Femur (tissue), 1 donor: ENCODE measurements around the gene SPAG16.
"Not testable (repeated sequence)": the region's sequence is repeated elsewhere in the genome, so short reads cannot be mapped to it uniquely, and the experiment has no call there.

Experiments used
- DNase-seq: peaks from one replicate; pipeline ENCODE4 v3.0.0-alpha.2; 2017

The SPAG16 gene

DNA sequence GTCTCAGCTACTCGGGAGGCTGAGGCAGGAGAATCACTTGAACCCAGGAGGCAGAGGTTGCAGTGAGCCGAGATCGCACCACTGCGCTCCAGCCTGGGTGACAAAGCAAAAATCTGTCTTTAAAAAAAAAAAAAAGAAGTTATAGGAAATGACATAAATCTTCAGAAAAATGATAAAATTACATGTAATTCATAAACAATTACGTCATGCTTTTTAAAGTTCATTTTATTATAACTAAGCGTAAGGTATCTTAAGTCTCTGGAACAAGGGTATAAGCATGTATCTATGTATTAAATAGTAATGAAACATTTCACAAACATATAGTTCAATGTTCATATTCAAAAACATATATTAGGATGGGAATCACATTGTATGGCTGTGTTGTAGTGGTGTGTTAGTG lies 425.9 kb downstream of the SPAG16 start:
- no peak for DNase-seq

DNA sequence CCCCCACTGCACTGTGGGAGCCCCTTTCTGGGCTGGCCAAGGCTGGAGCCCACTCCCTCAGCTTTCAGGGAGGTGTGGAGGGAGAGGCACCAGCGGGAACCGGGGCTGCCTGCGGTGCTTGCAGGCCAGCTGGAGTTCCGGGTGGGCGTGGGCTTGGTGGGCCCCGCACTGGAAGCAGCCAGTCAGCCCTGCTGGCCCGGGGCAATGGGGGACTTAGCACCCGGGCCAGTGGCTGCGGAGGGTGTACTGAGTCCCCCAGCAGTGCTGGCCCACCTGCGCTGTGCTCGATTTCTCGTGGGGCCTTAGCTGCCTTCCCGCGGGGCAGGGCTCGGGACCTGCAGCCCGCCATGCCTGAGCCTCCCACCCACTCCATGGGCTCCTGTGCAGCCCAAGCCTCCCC lies 434.1 kb downstream of the SPAG16 start:
- not testable (repeated sequence) for DNase-seq

DNA sequence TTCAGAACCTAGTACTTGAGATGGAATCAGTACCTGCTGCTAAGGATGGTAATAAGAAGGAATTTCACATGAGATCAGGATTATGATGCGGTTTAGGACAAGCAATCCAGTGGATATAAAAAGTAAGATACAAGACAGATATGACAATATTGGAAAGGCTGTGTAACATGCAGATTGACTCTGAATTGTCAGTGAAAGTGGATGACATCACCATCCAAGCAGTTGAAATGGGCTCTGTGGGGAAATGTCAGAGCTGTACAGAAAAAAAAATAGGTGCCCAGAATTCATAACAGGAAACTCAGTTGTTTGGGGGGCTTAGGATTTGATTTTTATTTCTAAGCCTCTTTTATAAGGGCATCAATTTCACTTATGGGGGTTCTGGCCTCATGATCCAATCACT lies 438.3 kb downstream of the SPAG16 start:
- DNase-seq = no peak

DNA sequence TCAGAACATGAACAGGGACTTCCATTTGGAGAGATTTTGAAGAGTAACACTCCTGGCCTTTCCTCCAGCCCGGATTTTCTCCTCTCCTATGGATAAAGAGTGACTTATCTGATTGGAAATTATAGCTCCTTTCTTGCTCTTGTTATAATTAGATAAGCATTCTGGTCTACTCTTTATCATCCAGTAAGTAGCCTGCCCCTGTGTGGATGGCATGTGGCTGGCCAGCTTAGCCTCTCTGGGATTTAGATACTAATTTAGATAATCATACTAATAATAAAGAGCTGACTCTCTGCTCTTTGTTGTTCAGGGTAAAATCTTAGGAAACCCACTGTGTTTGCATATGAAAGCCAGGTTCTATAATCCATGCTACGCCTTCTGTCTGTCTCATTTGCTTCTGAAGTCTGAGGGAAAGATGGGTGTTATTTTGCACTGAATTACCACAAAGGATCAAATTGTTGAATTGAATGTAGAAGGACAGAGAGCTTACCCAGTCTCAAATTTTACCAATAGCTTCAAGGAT lies 438.8 kb downstream of the SPAG16 start:
- no peak for DNase-seq

DNA sequence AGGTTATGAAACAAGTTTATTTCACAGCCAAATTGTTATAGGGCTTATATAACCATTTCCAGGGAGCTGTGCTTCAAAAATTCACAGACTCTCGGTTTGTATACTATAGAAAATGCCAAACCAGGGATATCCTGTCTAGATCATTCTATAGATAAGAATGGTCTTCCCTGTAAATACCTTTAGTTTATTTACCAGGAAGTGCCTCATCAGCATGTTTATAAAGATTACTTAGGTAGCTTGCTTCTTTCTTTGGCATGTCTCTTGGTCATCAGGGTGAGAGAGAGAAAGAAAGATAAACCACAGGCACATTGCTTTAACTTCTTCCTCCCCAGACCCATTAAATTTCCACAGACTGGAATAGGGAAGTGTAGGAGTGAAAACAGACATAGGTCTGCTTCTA lies 439.4 kb downstream of the SPAG16 start:
- no peak for DNase-seq

DNA sequence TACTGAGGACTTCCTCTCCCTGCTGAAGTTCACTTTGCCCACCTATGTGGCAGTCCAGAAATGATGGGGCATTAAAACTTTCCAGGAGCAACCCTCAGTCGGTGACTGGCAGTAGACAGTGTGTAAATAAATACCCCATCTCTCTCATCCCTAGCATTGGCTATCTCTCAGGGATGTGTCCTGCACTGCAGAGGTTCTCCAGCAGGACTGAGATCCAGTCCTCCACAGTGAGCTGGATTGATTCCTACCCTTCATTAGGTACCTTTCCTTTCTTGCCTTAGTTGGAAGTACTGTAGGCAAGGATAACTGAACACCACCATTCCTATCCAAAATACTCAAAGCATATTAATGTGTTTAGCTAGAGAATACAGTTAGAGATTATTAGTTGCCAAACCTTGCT lies 441.8 kb downstream of the SPAG16 start:
- no peak for DNase-seq

DNA sequence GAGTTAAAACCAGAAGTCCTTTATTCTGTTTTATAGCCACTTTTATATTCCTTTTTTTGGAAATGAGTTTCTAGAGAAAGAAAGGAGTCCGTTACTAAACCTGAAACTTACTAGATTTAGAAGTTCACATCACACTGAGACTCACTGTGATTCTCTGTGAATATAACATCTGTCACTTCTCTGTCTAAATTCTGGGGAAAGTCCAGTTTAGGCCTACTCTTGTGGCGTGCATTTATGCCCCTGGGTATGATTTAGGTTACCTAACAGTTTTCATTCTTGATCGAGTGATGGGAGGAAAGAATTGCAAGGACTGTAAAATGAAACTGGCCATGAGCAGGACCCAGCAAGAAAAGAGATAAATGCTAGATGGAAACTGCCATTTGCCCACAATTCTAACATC lies 449.6 kb downstream of the SPAG16 start:
- DNase-seq = no peak

DNA sequence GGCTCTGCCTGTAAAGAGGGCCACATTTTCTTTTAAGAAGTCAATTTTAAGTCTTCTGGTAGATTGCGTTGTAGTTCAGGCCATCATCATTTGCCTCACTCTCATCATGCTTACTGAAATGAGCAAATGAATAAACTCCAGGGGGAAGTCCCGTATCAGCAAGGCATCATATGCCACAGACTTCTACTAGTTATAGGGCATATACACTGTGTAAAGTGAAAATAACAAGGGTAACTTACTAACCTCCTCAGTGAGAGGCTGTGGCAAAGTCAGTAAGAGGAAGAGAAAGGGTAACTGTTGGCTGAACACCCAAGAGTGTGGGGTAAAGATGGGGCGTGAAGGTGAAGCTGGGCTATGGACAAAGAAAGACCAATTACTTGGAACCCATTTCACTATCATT lies 456.2 kb downstream of the SPAG16 start:
- no peak for DNase-seq

DNA sequence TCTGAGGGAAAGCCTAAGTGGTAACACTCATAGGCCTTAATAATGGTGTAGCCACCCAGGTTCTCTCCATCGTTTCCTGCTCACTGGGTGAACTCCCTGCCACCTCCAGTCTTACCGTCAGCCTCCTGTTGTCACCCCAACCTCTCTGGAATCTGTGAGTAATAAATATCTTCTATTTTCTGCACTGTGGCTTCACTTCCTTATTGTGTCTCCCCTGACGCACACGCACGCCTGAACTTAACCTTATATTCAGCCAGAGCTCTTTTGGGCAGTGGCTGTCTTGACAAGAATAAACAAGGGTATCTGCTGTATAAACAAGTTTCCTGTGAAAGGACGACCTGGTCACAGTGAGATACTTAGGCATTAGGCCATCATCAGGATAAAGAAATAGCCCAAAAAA lies 467.2 kb downstream of the SPAG16 start:
- no peak for DNase-seq

DNA sequence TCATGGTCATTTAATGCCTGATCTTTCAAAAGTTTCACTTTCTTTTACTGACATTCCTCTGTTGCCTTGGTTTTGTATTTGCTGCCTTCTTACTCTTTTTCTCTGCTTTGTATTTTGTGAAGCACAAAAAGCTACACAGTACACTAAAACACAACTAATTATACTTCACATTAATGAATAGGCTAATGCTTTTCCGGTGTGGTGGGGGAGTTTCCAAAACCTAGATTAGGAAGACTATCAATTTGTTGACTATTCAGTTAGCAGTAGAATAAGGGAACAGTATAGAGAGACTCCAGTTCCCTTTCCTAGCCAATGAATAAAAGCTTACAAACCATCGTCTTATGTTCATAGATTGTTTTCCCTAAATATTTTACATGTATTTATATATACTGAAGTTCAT lies 468.3 kb downstream of the SPAG16 start:
- no peak for DNase-seq

DNA sequence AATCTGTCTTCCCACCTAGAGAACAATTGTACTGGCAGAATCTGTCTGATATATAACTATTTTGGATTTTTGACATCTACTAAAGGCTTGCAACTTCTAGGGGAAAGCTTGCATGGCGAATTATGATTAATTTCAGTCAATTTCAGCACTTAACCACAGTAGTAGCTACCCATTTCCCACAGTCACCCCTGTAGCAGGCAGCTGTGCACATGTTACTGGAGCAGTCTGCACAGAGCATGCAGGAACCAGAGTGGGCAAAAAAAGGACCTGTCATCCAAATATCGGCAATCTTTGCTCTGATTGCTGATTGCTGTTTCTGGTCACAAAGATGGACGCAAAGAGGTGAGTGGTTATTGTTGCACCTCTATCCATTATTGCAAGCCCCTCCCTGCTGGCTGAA lies 473.3 kb downstream of the SPAG16 start:
- DNase-seq = no peak

DNA sequence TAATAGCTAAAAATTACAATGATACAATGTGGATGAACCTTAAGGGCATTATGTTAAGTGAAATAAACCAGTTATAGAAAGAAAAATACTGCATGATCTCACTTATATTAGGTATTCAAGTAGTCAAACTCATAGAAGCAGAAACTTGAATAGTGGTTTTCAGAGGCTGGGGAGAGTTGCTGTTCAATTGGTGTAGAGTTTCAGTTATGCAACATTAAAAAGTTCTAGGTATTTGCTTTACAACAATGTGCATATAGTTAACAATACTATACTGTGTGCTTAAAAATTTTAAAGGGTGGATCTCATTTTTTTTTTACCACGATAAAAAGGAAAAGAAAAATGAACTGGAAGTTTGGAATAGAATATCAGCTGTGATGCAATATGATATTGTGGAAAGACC lies 479.1 kb downstream of the SPAG16 start:
- DNase-seq = no peak

DNA sequence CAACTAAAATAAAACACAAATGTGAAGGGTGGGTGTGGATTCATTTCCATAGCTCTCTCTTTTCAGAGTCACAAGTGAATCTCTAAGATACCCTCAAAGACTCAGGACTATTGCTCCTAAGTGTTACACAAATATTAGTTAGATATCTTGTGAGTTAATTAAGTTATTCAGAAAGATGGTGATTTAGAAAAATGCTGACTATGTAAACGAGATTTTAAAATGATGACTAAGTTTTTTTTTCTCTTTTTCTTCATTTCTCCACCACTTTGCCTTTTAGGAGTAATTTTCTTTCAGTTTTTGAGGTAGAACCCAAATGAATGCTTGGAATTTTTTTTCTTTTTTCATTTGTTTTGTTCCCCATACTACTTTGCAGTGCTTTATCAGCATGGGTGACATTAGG lies 479.7 kb downstream of the SPAG16 start:
- no peak for DNase-seq

DNA sequence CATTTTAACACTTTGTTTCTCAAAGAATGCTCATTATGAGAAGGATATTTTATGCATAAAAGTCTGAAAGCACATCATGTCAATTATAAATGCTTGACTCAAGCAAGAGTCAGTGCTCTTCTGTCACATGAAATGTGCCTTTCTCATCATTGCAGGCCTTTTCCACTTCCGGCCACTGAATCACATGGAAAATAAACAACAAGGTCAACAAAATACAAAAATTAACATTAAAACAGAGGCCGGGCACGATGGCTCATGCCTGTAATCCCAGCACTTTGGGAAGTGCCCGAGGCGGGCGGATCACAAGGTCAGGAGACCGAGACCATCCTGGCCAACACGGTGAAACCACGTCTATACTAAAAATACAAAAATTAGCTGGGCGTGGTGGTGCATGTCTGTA lies 480.6 kb downstream of the SPAG16 start:
- DNase-seq = no peak

DNA sequence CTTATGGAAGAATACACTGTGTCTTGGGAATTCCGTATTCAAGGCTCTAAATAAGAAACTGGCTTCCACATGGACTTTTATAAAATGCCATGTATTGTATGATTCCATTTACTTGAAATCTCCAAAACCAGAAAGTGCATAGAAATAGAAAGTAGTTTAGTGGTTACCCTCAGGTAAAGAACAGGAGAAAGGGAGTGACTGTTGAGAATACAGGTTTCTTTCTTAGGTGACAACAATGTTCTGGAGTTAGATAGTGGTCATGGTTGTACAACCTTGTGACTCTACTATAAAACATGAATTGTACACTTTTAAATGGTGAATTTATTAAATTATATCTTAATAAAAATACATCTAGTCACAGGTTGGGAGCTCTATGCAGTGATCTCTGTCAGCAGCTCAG lies 481.8 kb downstream of the SPAG16 start:
- no peak for DNase-seq

DNA sequence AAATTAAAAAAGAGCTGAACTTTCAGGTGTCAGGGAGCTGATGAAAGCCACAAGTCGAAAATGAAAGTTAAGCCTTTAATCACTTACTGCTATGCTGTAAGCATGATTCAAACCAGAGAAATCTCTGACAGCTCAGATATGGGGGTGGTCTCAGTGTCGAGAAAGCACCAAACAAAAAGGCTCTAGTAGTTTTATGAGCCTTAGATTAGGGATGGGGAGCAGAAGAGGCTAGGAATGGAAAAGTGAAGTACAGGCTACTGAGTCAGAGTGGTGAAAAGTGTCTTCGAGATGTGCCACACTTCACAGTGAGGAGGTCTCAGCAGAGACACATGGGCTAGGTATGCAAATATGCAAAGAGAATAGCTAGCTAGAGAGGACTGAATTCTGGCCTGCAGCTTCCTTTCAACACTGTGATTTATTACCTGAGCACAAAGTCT lies 482.2 kb downstream of the SPAG16 start:
- no peak for DNase-seq

DNA sequence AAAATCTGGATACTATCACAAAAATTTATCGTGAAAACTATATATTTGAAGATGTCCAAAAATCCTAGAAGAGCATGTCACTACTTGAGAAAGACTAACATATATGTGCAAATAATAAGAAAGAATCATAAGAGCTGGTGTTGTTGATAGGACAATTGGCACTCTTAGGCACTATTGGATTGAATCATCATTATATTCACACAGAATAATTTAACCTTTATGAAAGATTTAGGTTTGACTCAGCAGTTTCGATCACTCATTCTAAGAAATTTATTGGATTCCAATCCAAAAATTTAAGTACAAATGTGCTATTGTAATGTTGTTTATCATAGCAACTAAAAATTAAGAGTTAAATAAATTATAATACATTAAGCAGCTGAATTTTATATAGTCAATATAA lies 503.6 kb downstream of the SPAG16 start:
- no peak for DNase-seq

DNA sequence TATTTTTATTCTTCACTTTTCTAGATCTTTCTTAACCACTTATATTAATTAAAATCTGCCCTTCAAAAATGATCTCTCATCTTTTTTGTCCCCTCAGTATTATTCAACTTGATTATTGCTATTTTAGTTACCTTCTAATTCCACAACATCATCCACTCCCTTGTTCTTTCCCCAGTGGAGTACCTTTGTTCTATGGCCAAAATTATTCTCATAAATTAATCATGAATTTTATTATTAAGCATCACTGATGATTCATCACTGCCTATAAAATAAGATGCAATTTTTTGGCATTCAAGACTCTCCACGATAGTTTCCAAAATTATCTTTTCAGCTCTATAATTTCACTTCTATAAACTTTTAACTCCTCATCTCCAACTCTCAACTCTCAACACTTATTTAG lies 505.7 kb downstream of the SPAG16 start:
- DNase-seq = no peak

DNA sequence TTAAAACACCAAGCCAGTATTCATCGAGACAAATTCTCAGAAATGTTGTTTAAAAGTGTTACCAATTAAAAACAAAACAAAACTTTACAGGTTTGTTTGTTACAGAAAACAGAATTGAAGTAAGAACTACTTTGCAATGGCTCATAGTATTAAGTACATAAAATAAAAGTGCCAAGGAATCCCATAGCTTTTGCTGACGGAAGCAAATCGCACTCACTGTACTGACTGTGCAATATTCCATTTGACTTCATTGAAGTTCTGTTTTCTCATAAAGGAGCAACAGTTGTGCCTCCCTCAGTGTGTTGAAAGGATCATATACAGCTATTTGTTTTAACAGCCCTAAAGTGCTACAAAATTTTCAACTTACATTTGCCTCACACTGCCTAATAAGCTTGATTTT lies 507.8 kb downstream of the SPAG16 start:
- DNase-seq = no peak

DNA sequence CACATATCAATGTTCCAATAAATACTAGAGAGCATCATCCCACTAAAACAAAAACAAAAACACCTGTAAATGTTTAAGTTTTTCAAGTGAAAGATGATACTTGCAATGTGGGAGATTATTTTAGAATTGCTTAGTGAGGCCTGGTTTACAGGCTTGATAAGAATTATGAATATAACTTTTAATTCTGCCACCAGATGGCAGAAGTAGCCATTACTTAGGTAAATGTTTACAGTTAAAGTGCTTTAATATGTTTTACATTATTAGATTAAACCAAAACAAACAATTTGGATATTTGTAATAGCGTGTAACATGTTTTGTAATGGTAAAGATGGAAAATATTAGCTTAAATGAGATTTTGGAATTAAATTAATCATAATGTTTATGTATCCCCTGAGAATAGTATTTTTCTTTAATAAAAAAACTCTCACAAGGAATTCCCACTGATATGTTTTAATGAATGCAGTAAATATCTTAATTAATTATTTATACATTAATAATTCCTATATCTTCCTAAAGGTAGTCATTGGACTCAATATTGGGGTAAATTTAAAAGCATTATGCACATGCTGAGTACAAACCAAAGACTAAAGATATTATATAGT lies 522.0 kb downstream of the SPAG16 start:
- no peak for DNase-seq

DNA sequence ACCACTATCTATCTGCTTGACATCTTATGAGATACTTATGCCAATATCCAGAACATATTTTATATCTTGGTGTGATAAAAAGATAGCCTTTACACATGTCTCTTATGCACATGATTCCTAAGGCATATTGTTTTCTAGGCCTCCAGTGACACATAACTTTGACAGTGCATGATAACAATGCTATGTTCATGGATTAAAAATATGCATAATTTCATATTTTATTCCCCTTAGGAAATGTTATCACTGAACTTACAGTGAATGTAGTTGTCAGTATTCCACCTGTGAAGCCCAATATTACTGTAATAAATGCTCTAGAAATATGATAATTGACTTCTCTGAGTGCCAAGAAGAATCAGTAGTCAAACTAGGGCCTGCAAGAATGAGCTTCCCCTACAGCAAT lies 532.3 kb downstream of the SPAG16 start:
- no peak for DNase-seq

DNA sequence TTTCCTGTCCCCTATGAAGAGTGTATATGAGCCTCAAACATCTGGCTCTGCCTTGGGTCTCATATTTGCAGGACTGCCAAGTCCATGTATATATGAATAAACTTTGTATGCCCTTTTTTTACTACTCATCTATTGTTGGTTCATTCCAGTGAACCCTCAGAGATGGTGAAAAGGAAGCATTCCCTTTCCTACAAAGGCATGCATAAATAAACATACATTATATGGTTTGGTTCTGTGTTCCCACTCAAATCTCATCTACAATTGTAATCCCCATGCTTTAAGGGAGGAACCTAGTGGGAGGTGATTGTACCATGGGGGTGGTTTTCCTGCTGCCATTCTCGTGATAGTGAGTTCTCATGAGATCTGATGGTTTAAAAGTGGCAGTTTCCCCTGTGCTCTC lies 534.2 kb downstream of the SPAG16 start:
- no peak for DNase-seq

DNA sequence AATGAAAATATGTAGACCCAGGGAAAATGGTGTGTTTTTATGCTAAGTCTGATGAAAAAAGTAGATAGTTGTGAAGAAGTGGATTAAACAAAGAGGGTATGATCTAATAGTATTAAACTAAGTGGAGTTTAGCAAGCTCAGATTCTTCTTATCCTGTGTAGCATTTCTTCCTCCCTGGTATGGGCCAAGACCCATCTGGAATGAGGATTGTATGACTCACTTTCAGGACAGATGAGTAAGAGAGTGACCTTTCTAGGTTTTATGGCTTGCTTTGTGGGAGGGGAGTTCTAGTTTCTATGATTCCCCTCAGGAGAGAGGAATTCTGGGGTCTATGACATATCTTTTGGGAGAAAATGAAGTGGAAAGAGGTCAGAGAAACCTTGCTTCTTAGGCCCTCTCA lies 550.1 kb downstream of the SPAG16 start:
- DNase-seq = no peak

DNA sequence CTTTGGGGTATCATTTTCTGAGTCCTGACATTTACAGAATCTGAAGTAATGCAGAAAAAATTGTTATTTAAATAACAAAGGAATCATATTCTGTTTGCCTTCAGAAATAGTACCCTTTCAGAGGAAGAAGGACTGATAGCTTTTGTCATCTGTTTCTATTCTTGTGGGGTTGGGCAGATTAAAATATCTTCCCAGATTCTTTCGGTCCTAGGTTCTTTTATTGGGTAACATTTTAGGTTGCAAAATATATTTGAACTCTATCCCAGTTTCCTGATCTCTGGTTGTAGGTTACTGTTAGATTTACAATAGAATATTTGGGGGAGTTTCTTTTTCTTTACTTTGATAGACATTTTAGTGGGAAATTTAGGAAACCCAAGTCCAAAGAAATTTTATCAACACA lies 550.5 kb downstream of the SPAG16 start:
- DNase-seq = no peak

DNA sequence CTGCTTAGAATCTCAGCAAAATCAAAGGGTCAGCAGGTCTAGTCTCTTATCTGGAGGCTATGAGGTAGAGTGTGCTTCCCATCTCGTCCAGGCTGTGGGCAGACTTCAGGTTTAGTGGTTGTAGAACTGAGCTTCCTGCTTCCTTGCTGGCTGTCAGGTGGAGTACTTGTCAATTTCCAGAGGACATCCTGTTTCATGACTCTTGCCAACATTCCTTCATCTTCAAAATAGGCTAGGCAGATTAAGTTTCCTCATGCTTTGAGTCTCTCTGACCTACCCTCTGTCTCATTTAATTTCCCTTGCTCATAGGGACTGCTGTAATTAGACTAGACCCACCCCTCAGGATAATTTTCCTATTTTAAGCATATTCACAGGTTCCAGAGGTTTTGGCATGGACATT lies 562.6 kb downstream of the SPAG16 start:
- DNase-seq = no peak

DNA sequence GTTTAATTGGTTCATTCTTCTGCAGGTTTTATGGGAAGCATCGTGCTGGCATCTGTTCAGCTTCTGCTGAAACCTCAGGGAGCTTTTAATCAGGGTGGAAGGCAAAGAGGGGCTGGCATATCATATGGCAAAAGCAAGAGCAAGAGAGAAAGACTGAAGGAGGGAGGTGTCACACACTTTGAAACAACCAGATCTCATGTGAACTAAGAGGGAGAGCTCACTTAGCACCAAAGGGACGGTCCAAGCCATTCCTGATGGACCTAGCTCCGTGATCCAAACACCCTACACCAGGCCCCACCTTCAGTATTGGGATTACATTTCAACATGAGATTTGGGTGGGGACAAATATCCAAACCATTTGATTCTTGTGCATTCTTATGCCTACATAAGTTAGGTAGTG lies 563.1 kb downstream of the SPAG16 start:
- DNase-seq = no peak
